Stimulated activated CD4-positive, alpha-beta T cell treated with anti-CD3 and anti-CD28 coated beads, Interleukin-15, amount 100 ng/mL, for 1 hour (primary cell): ENCODE measurements around the gene AGAP2.

Experiments used
- DNase-seq, 2 donors: peaks; one replicate each; pipeline ENCODE4 v3.0.0-alpha.2; 2020; ENCODE audit warnings: low read depth in 1 of 2, low spot score in 1 of 2

Gene AGAP2

DNA sequence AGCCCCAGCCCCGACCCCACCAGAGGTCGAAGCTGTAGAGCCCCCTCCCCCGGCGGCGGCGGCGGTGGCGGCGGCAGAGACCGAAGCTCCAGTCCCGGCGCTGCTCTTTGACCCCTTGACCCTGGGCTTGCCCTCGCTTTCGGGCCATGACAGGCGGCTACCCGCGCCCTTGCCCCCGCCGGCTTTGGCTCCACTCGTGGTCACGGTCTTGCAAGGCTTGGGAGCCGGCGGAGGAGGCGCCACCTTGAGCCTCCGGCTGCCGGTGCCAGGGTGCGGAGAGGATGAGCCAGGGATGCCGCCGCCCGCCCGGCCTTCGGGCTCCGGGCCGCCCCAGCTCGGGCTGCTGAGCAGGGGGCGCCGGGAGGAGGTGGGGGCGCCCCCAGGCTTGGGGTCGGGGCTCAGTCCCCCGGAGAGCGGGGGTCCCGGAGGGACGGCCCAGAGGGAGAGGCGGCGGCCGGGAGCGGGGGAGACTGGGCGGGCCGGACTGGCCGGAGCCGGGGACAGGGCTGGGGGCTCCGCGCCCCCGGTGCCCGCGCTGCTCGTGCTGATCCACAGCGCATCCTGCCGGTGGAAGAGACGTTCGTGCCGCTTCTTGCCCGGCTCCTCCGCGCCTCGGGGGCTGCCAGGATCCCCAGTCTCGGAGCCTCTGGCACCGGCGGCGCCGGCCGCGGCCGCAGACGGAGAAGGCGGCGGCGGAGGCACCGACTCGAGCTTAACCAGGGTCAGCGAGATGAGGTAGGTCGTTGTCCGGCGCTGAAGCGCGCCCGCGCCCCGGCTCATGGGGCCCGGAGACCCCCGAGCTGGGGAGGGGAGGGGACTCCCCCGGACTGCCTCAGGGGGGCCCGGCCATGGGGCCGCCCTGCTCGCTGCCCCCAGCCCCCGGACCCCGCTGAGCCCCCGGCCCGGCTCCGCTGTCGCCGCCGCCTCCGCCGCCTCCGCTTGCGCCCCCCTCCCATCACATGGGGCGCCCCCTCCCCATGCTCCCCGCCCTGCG is 778 bp downstream of the AGAP2 start:
- no peak for DNase-seq

GRCh38 chr12:57736741-57737466 is 1.6 kb downstream of the AGAP2 start:
- no peak for DNase-seq

DNA sequence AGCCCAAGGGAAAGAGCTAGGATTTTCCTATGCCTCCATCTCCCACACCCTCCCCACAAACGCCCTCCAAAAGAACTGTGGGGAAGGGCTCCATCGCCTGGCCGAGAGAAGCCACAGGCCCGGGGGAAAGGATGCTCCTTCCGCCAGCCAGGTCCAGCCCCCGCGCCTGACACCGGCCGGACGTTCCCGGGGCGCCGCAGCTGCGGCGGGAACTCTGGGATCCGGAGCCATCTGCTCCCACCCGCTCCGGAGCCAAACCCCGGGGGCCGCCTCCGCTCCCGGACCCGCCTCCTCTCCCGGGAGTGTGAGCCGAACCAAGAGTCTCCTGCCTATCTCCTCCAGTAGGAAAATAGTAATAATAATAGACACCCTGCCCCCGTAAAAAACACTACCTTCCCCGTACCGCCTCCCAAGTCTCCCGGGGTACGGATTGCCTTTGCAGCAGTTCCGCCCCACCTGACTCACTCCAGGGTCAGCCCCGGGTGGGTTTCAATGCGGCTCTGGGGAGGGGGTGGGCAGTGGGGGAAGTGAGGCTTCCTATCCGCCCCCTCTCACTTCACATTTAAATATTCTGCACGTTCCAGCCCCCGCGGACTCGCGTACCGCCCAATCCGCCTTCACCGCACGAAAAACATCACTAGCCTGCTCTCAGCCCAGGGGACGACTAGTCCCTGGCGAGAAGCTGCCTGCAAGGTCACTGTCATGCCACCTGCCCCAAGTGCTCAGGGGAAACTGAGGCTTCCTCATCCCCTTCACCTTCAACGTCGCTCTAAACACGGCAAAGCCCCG is 2.4 kb downstream of the AGAP2 start:
- no peak for DNase-seq

DNA sequence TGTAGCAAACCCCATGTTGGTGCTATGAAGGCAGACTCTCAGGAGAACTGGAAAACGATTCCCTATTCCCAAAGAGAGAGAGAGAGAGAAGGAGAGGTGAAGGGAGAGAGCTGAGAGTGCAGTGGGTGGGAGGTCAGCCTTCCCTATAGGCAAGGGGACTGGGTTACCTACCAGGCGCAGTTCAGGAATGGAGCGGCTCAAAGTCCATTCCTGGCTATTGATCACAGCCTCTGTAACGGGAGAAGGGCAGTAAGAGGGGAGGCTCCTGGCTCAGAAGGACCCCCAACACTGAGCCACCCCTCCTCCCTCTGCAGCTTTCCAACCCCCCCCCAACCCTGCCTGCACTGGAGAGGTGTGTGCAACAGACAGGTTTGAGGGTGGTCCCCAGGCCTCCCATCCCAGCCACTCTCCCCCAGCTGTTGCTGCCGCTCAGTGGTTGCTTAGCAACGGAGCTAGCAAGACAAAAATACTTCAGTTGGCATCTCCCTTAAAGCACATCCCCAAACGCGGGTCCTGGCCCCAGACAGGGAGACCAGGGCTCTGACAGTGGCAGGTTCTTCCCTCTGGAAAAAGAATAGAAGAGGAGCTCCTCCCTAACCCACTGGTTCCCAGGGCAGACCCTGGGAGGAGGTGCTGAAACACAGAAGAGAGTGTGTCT is 3.2 kb downstream of the AGAP2 start:
- DNase-seq = no peak

GRCh38 chr12:57734591-57734990 is 4.0 kb downstream of the AGAP2 start:
- DNase-seq = no peak

GRCh38 chr12:57733928-57734327 is 4.6 kb downstream of the AGAP2 start:
- no peak for DNase-seq

GRCh38 chr12:57732726-57733593 is 5.6 kb downstream of the AGAP2 start:
- DNase-seq = no peak

DNA sequence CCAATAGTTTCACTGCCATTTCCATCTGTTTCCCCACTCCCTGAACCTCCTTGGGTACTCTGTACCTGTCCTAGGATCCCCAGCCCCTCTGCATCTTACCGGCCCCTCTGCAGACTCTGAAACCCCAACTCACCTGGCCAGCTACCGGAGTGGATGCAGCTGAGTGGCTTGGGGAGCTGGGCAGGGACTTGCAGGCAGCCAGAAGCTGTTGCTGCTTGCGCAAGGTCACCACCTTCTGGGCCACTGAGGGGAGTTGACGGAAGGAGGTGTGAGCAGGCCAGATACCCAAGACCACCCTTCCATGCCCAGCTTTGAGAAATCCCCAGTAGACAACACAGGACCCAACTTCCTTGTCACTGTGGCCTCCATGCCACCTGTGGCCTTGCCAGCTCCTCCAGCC is 6.3 kb downstream of the AGAP2 start:
- DNase-seq = no peak

DNA sequence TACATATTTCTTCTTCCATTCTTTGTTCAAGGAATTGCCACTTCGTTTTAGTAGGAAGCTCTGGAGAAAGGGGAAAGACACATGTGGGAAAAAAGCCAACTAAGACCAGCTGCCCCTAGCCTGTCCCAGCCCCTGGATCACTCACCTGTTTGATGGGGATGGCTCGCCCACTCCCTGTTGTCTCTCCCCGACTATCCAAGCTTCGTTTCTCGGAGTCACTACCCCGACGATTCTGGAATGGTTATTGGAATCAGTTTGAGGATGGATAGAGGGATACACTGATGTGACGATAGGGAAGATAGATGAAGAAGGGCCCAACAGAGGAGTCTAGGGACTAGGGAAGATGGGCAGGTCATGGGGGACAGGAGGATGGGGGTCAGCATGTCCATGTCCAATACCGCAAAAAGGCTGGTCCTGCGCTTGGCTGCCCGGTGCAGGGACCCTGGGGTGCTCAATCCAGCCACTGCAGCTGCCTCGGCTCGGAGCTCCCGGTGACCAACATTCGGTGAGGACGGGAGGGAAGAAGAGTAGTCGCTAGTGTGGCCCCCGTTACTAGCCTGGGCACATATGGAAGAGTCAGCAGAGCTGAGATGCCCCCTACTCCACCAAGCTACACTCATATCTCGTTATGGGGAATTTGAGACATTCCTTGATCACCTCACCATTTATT is 7.0 kb downstream of the AGAP2 start:
- DNase-seq = no peak

DNA sequence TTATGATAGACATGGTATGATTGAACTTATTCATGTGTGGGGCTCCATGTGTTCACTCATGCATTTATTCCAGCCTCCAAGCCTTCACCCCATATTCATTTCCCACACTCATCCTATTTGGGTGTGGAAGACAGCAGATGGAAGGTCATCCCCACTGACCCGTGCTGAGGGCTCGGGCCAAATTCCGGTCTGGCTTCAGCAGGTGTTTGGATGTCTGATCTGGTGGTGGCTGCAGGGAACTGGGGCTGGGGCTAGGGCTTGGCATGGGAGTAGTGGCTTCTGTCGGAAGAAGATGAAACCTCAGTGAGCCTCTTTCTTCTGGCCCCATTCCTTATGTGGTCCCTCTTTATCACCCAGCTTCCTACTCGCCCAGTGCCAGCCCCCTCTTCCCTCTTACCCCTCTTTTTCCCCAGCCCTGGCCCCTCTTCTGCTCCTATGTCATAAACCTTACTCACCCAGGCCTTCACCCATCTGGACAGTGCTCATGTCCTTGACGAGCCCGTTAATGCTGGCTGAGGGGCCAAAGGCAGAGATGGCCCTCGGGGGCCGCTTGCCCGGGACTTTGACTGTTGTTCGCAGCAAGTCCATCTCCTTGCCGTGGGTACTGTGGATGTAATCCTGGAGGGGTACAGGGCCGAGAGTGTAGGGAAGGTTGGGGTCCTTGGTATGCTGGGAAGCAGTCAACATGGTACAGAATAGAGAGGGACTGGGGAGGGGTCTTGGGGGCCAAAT is 8.0 kb downstream of the AGAP2 start:
- DNase-seq = no peak

DNA sequence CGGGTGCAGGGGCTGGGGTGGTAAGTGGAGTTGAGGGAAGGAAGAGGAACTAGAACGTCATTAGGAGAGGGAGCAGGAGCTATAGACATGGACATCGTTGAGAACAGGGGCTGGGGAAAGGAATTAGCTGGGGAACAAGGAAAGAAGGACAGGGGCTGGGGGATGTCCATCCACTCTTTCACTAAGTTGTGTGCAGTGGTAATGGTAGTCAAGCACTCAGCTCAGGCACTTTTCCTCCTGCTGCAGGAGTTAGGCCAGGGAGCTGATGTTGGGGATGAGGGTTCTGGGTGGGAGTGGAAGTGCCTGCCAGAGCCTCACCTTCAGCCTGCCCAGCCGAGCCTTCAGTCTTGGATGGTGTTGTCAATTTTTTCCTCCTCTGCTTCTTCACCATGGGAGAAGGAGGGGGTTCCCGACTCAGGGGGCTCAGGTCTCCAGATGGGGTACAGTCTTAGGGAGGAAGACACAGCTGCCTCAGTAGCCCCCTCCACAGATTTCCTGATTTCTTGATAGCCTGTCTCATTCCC is 9.2 kb downstream of the AGAP2 start:
- no peak for DNase-seq

DNA sequence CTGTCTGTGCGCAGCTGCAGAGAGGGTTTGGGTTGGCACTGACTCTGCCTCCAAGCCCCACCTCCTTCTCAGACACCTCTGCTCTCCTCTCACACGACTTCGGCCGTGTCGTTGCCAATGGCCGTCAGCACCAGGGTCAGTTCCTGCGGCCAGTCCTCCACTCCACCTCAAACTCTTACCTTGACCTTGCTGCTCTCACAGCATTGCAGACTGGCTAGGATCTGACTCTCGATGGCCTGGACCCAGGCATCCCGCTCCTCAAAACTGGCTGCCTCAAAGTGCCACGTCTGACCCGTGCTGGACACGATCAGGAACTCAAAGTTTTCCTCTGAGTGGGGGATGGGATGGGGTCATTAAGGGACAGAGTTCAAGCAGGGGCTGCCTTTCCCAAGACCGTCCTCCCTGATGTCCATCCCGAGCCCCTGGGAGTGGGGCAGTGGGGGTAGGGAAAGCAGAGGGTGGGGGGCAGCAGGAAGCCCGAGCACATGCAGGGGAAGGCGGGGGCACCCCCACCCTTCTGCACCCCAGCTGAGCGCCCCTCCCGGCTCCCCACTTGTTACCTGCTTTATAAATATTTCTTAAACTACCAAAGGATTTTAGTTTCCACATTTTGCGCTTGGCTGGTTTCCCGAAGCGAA is 10.7 kb downstream of the AGAP2 start:
- no peak for DNase-seq

DNA sequence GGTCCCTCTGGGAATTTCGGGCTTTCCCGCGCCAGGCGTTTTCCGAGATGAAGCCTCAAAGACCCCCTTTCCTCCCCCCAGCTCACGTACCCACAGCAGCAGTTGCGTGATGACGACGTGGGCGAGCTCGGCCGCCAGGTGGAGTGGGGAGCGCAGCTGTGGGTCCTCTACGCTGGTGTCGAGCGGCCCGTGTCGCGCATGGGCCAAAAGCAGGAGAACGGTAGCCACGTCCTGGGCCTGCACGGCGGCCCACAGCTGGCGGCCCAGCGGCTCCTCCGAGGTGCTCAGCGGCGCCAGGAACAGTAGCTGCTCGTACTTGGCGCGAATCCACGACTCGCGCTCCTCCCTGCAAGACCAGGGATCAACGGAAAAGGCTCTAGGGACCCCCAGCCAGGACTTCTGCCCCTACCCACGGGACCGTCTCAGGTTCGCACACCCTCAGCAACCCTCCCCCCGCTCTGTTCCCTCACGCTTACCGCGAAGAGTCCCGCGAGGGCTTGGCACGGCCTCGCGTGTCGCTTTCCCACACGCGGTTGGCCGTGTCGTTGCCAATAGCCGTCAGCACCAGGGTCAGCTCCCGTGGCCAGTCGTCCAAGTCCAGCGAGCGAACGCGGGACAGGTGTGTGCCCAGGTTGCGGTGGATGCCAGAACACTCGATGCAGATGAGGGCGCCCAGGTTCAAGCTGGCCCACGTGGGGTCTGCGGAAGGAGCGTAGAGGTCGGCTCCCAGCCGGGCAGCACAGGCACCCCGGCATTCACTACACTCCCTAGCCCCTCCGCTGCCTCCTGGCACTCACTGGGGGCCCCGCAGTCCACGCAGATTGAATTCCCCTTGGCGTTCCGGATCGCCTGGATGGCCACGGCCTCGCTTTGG is 11.4 kb downstream of the AGAP2 start:
- no peak for DNase-seq

DNA sequence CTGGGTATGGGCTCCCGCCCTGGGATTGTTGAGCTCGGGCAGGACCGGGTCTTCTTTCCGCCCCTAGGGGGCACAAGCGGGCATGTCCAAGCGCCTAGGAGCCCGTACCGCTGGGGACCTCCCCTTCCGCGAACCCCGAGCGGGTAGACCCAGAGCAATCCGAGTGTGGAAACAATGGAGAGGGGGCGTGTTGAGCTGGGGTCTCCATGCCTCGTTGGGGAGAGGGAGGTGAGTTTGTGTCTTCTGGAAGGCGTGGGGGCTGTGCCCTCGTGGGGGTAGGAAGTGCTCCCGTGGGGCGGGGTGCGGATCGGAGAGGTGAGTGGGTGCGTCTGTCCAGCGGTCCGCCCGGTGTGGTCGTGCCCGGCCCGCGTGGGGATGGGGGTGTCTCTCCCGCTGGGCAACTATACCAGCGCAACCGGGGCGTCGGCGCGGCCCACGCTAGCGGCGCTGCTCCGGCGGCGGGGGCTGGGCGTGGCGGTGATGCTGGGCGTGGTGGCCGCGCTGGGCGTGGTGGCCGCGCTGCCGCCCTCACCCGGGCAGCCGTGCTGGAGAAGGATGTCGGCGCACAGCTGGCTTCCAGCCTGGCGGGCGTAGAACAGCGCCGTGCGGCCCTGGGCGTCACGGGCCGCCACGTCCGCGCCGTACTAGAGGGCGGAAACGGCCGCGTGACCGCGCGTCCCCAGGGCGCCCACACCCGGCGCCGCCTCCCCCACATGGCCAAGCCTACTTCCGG is 12.2 kb downstream of the AGAP2 start:
- no peak for DNase-seq

- DNase-seq = no peak
Measured at GRCh38 chr12:57725851-57726150, 12.7 kb downstream of the AGAP2 start.

GRCh38 chr12:57724936-57725740 is 13.4 kb downstream of the AGAP2 start:
- DNase-seq = no peak
